HG02970 (cell line): ENCODE measurements around the gene RFTN1.

Experiments used
- ATAC-seq: cut with Tn5 transposase; IDR thresholded peaks from one replicate; pipeline ENCODE4 v1.9.1; 2021; ENCODE audit warnings: mild to moderate bottlenecking, moderate library complexity, moderate number of reproducible peaks; ENCODE audit not compliant: unreplicated experiment, low FRiP score

RFTN1 gene

DNA sequence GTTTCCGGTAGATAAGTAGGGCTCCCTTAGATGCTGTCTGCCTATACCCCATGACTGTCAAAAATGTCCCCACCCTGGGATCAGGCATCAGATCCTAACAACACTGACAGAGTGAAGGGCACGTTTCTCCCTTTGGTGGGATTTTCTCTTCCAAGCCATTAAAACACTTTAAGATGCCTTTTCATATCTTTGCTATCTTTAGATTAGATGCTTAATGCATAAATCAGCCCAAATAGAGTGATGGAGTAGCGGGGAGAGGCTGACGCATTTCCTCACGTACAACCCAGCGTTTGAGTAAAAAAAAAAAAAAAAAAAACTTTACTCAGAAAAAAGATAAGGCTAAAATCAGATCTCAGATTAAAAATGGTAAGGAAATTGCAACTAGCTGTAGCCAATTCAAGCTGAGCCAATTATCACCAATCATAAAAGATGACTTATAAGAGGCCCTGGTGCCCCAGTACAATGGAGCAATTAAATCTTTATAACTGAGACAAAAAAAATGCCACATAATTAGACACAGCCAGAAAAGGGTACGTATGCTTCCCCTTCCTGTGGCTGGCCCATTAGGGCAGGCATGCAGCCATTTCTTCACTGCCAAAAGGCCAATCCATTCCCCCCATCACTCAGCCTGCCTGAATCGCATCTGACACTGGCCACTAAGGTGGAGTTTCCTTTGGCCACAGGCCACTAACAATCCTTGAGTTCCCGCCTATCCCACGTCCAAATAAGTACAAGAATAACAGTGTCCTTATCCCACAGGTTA is 45.0 kb downstream of the RFTN1 start:
- ATAC-seq: no peak

GRCh38 chr3:16468002-16468335 is 45.5 kb downstream of the RFTN1 start:
- no peak for ATAC-seq

- no peak for ATAC-seq
These were observed 46.1 kb downstream of the RFTN1 start for GRCh38 chr3:16467393-16467792.

DNA sequence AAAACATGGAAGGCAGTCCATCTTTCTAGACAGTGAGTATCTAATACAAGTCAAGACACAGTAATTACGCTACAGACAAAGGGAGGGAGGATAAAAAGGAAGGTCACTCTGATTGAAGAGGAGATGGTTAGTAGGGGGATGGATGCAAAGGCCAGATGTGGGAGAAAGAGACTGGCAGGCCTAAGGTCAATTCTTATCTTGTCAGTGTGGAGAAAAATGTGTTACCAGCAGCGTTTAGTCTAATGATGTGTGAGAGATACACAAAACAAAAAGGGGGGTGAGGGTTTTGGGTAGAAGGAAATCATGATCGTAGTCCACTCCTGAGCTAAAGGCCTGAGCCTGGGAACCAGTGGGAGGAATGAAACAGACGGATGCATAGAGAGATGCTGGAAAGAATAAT is 46.7 kb downstream of the RFTN1 start:
- no peak for ATAC-seq

- no peak for ATAC-seq
These were observed 48.9 kb downstream of the RFTN1 start for GRCh38 chr3:16464511-16465148.

- no peak for ATAC-seq
These were observed 49.6 kb downstream of the RFTN1 start for GRCh38 chr3:16463914-16464313.

GRCh38 chr3:16463119-16463518 is 50.4 kb downstream of the RFTN1 start:
- ATAC-seq: no peak

DNA sequence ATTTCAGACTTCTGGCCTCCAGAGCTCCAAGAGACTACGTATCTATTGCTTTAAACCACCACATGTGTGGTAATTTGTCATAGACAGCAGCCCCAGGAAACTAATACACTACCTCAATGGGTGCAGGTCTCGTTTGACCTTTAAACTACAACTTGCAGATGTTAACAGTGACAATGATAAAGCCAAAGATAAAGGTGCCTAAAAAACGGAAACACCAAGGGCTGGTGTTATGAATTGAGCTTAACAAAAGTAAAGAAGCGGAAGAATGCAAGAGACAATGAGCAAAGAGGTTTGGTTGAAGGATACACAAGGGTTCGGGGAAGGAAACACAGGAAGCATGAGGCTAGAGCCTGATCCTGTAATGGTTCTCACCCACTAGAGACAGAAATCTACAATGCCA is 50.8 kb downstream of the RFTN1 start:
- ATAC-seq: no peak

GRCh38 chr3:16461463-16462245 is 51.8 kb downstream of the RFTN1 start:
- ATAC-seq: no peak

- ATAC-seq: no peak
These were observed 52.6 kb downstream of the RFTN1 start for GRCh38 chr3:16460886-16461285.

GRCh38 chr3:16460273-16460672 is 53.2 kb downstream of the RFTN1 start:
- ATAC-seq: no peak

- ATAC-seq: no peak
These were observed 56.6 kb downstream of the RFTN1 start for GRCh38 chr3:16456784-16457415.

GRCh38 chr3:16455966-16456365 is 57.5 kb downstream of the RFTN1 start:
- ATAC-seq: no peak

- ATAC-seq: no peak
These were observed 58.5 kb downstream of the RFTN1 start for GRCh38 chr3:16455001-16455400.

DNA sequence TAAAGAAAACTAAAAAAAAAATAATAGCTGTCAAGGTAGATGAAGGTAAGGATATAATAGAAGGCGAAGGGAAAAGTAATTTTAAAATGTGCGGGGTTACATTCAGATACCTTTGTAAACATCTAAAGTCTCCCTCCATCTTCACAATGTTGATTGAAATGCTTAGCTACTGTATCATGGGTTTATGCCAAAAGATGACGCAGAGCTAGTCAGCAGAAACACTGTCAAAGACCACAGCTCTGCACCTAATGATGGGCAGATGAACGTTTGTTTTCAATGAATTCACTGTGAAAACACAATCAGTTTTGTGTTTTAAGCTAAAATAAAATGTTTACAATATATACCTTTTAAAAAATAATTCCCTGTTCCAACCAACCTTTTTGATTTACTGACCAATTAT is 61.2 kb downstream of the RFTN1 start:
- ATAC-seq: no peak

DNA sequence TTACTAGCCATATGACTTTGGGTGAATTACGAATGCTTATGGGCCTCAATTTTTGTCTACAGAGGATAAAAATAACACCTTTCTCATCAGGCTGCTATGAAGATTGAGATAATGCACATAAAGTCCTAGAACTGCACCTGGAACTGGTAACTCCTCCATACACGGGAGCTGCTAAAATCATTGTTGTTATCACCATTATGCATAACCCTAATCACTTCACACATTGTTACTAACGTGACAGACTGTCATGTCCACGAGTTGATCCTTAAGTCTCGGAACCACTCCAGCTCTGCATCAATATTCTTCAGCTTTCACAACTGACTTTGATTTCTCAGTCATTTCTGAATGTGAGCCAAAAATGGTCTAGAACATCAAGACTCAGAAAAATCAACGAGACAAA is 64.1 kb downstream of the RFTN1 start:
- no peak for ATAC-seq

- ATAC-seq: no peak
These were observed 64.8 kb downstream of the RFTN1 start for GRCh38 chr3:16448639-16449070.

DNA sequence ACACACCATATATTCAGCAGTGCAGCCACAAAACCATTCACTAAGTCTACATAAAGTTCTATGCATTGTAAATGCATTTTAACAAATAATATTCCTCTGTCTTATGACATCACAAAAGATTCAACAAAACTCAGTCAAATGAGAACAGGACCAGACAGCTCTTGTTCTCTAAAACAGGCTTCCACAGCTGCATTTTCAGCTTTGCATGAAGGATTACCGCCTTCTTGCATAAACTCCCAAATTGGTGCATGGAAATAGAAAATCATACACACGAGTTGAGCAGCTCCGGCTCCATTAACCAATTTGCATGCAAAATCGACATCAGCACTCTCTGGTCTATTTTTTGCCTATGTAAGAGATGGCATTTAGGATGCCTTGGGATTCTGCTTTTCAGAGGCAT is 66.4 kb downstream of the RFTN1 start:
- ATAC-seq: no peak

DNA sequence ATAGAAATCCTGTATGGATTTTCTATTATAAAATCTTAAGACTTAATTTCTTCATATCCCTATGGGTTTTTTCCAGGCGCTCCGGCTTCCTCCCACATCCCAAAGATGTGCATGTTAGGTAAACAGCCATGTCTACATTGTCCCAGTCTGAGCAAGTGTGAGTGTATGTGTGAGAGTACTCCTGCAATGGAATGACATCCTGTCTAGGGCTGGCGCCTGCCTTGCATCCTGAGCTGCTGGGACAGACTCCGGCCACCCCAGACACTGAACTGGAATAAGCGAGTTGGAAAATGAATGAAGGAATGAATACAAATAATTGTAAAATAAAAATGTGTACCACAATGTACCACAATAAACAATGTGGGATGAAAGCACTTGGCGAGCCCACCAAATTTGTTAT is 69.2 kb downstream of the RFTN1 start:
- ATAC-seq: no peak

- no peak for ATAC-seq
These were observed 70.8 kb downstream of the RFTN1 start for GRCh38 chr3:16442730-16443129.

GRCh38 chr3:16441371-16441875 is 72.1 kb downstream of the RFTN1 start:
- no peak for ATAC-seq
